CD4-positive, alpha-beta memory T cell (primary cell): ENCODE measurements around the gene PPP4R1. TPM values are rescaled to one million over a fixed set of nuclear protein-coding genes. Genes with fewer than 3 reads are reported as not detected.

ENCODE experiments used
- CTCF ChIA-PET: fragments of 350-600 bp; sonication (Branson Sonifier 250); formaldehyde crosslinking; loops from one replicate; lab custom pipeline; 2021; ENCODE audit warnings: inconsistent platforms; ENCODE audit not compliant: partially characterized antibody; lab: Charles Lee
- POLR2A ChIA-PET: fragments of 350-600 bp; sonication (Branson Sonifier 250); formaldehyde crosslinking; loops from one replicate; lab custom pipeline; 2021; ENCODE audit not compliant: partially characterized antibody; lab: Charles Lee
- DNase-seq, 5 donors: peaks; one replicate each; pipeline versions ENCODE4 v3.0.0 to v3.0.0-alpha.2; 2020 to 2022; ENCODE audit warnings: mixed read lengths in 1 of 5
- H3K27ac ChIP-seq: one replicate; pipeline ENCODE4 v1.7.0; 2013; ENCODE audit warnings: low read depth, low read length
- H3K27me3 ChIP-seq: 2 replicates; pipeline ENCODE4 v1.7.0; 2013; ENCODE audit warnings: mild to moderate bottlenecking, low read length, moderate library complexity; ENCODE audit not compliant: insufficient read depth
- H3K36me3 ChIP-seq: 2 replicates; pipeline ENCODE4 v1.7.0; 2013; ENCODE audit warnings: mild to moderate bottlenecking, low read length, moderate library complexity; ENCODE audit not compliant: insufficient read depth
- H3K4me1 ChIP-seq: 2 replicates; pipeline ENCODE4 v1.7.0; 2013; ENCODE audit warnings: mild to moderate bottlenecking, low read length, moderate library complexity; ENCODE audit not compliant: insufficient read depth
- H3K4me3 ChIP-seq, 2 donors: one replicate each; pipeline ENCODE4 v1.7.0; 2013; ENCODE audit warnings: low read length in 2 of 2, mild to moderate bottlenecking in 1 of 2
- H3K9me3 ChIP-seq, 2 donors: one replicate each; pipeline ENCODE4 v1.7.0; 2013; ENCODE audit warnings: low read length in 2 of 2, control low read depth in 1 of 2; ENCODE audit not compliant: control insufficient read depth in 1 of 2
- H3K27ac Mint-ChIP-seq, 7 donors: one replicate each; pipeline ENCODE4 v1.8.0; 2020 to 2021; ENCODE audit warnings: mixed read lengths in 7 of 7, mild to moderate bottlenecking in 6 of 7, inconsistent platforms in 3 of 7, moderate library complexity in 3 of 7
- H3K27me3 Mint-ChIP-seq, 2 donors: one replicate each; pipeline ENCODE4 v1.8.0; 2020 to 2021; ENCODE audit warnings: mixed read lengths in 2 of 2
- H3K36me3 Mint-ChIP-seq, 2 donors: one replicate each; pipeline ENCODE4 v1.8.0; 2020 to 2021; ENCODE audit warnings: mixed read lengths in 2 of 2, inconsistent platforms in 1 of 2, mild to moderate bottlenecking in 1 of 2
- H3K4me1 Mint-ChIP-seq, 4 donors: one replicate each; pipeline ENCODE4 v1.8.0; 2020 to 2021; ENCODE audit warnings: mixed read lengths in 4 of 4, mild to moderate bottlenecking in 1 of 4
- H3K4me3 Mint-ChIP-seq, 8 donors: one replicate each; pipeline ENCODE4 v1.8.0; 2020 to 2021; ENCODE audit warnings: mixed read lengths in 8 of 8, mild to moderate bottlenecking in 7 of 8, moderate library complexity in 6 of 8, inconsistent platforms in 3 of 8
- H3K9me3 Mint-ChIP-seq, 8 donors: one replicate each; pipeline ENCODE4 v1.8.0; 2020 to 2021; ENCODE audit warnings: mixed read lengths in 8 of 8, mild to moderate bottlenecking in 5 of 8, inconsistent platforms in 3 of 8, moderate library complexity in 1 of 8
- intact Hi-C: fragments of 100-400 bp; cut with micrococcal nuclease; formaldehyde crosslinking; loops from one replicate; pipeline ENCODE4 v1.15.1; 2023
- polyA plus RNA-seq, 2 donors: library from polyadenylated mRNA; unstranded; fragments of 300-500 nt; fragmentation: Illumina TruSeq; gene quantifications; one replicate each; pipeline ENCODE4 v1.2.3, GENCODE V29; 2021
- total RNA-seq, 2 experiments: library from RNA; stranded (reverse); gene quantifications; one replicate each; pipeline ENCODE4 v1.2.3, GENCODE V29; 2021

PPP4R1 gene
- total and polyA plus RNA-seq, 4 experiments from 2014 or later: 10.2 to 71.0 (median 40.5) TPM

DNA sequence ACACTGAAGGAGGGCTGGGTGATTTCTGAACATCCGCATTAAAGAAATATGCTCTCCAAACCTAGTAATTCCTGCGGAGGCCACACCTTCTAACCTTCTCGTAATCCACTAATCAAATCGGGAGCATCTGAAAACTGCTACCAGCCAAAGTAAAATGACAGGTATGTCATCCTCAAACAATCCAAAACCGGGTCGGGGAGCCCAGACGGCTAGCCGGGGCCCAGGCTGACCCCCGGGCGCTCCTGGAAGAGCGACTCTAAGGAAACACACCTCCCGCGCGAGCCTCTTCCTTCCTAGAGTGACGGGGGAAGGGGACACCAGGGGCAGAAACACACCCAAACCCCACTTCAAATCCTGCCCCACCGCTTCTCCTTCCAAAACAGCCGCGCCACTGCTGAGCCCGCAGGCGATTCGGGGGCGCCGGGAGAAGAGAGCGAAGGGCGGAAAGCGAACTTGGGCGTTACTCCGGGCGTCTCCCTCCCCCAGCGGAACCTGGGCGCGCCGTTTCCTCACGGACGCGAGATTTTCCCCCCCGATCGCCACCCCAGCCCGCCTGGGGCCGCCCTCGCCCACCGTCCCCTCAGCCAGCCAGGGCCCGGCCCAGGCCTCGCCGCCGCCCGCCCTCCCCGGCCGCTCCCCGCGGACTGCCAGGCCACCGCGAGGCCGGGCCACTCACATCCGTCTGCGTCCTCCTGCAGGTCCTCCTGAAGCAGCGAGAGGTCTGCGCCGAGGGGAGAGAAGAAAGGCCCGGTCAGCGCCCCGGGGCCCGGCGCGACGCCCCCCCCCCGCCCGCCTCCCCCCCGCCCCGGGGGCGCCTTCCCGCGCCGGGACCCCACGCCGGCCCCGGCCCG is 584 bp downstream of the PPP4R1 start:
- Histone ChIP-seq H3K9me3 (no peaks in the 10 kb centered on the region), H3K4me1 (peaks cover 48% of the 10 kb centered on the region), H3K36me3 (no peaks in the 10 kb centered on the region), H3K27ac (peak overlapping the region; percentile 64), H3K4me3 (peak overlapping the region; percentile 66 to 90), H3K27me3 (no peaks in the 10 kb centered on the region)
- intact Hi-C loops: loop anchor here (1.0 to 10.0 kb wide), 7 partner anchors 139 to 1005 kb away; partner anchors contain the start of genes ANKRD12, MTCL1, RAB12 and RALBP1
- peaks cover 10 to 11% of the 10 kb centered on the region in 2 donors for H3K36me3 Mint-ChIP-seq
- H3K27me3 Mint-ChIP-seq: no peaks in the 10 kb centered on the region
- peak overlapping the region; percentile 93 to 96 (median 95) for H3K27ac Mint-ChIP-seq
- peak overlapping the region; percentile 93 to 99 (median 96) for H3K4me3 Mint-ChIP-seq
- POLR2A ChIA-PET: interaction anchor here (0.6 kb wide), 1 partner anchor 52 kb away, joined by 3 read pairs; no protein-coding TSS in a partner anchor
- DNase-seq: peak; percentile 22 to 48 (median 36)
- CTCF ChIA-PET: no interaction called here
- peaks cover 33 to 57% (median 42%) of the 10 kb centered on the region in 4 donors for H3K4me1 Mint-ChIP-seq
- no peaks in the 10 kb centered on the region for H3K9me3 Mint-ChIP-seq

DNA sequence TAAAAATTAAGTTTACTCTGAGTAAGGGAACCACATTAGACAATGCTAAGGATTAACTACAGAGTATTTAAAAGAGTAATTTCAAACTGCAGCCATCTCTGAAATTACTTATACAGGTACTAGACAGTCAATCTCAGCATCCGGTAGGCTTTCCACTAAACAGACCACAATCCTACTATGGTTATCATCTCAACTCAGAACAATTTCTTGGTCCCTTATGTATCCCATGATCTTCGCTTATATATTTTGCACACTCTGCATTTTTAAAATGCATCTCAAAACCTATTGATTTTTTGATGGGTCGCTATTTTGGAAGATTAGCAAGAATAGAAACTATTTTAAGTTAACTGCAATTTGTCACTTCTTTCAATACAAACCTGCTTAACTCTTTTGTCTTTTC is 1.4 kb downstream of the PPP4R1 start:
- H3K27ac Mint-ChIP-seq: peak overlapping the region; percentile 93 to 96 (median 95)
- Histone ChIP-seq H3K36me3 (no peaks in the 10 kb centered on the region), H3K27ac (peak overlapping the region; percentile 64), H3K4me3 (peak overlapping the region in 1 of 2 donors; percentile 5), H3K4me1 (peaks cover 56% of the 10 kb centered on the region), H3K9me3 (no peaks in the 10 kb centered on the region), H3K27me3 (no peaks in the 10 kb centered on the region)
- POLR2A ChIA-PET: interaction anchor here (0.6 kb wide), 1 partner anchor 51 kb away, joined by 3 read pairs; no protein-coding TSS in a partner anchor
- intact Hi-C loops: loop anchor here (1.0 to 10.0 kb wide), 7 partner anchors 60 to 912 kb away; partner anchors contain the start of genes ANKRD12, MTCL1, RALBP1 and TWSG1
- peak overlapping the region; percentile 93 to 99 (median 96) for H3K4me3 Mint-ChIP-seq
- H3K4me1 Mint-ChIP-seq: peaks cover 39 to 65% (median 49%) of the 10 kb centered on the region in 4 donors
- peaks cover 10 to 11% of the 10 kb centered on the region in 2 donors for H3K36me3 Mint-ChIP-seq
- peak in 1 of 5 donors; percentile 13 for DNase-seq
- CTCF ChIA-PET: interaction anchor here (1.2 to 2.4 kb wide), 5 partner anchors 12 to 302 kb away, joined by 3 to 13 read pairs (median 7); no protein-coding TSS in a partner anchor
- no peaks in the 10 kb centered on the region for H3K9me3 Mint-ChIP-seq
- no peaks in the 10 kb centered on the region for H3K27me3 Mint-ChIP-seq

DNA sequence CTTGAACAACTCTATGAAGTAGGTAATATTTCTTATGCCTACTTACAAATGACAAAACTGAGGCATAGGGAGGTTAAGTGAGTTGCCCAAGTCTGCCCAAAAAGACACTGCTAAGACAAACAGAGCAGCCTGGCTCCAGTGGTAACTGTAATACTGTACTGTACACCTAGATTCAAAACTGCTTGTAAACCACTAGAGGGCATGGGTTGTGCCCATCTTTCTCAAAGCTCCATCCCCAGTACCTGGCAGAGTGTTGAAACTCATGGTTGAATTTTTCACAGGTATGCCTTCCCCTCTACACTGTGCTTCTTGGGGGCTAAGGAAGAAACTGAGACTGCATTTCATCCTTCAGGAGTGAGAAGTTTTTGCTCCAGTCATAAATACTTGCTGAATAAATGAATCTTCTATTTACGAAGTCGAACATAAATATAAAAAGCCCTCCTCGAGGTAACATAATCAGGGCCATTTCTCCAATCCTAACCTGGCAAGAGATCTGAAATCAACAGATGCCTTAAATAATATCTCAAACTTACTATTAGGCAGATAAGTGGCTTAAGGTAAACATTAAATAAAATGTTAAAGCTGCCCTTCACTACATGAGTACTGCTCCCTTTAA is 2.0 kb downstream of the PPP4R1 start:
- peaks cover 39 to 66% (median 50%) of the 10 kb centered on the region in 4 donors for H3K4me1 Mint-ChIP-seq
- intact Hi-C loops: loop anchor here (1.0 to 10.0 kb wide), 7 partner anchors 61 to 912 kb away; partner anchors contain the start of genes ANKRD12, MTCL1, RALBP1 and TWSG1
- Histone ChIP-seq H3K4me1 (peaks cover 57% of the 10 kb centered on the region), H3K36me3 (no peaks in the 10 kb centered on the region), H3K9me3 (no peaks in the 10 kb centered on the region), H3K27me3 (no peaks in the 10 kb centered on the region), H3K27ac (peak overlapping the region; percentile 64), H3K4me3 (peak overlapping the region in 1 of 2 donors; percentile 5)
- H3K9me3 Mint-ChIP-seq: no peaks in the 10 kb centered on the region
- DNase-seq: peak; percentile 46 to 60 (median 55)
- H3K27me3 Mint-ChIP-seq: no peaks in the 10 kb centered on the region
- peaks cover 10 to 11% of the 10 kb centered on the region in 2 donors for H3K36me3 Mint-ChIP-seq
- ChIA-PET POLR2A (interaction anchor here (0.9 to 1.0 kb wide), 2 partner anchors 33 to 301 kb away, joined by 3 to 4 read pairs; partner anchors contain the start of gene VAPA), CTCF (interaction anchor here (0.6 to 2.4 kb wide), 8 partner anchors 11 to 303 kb away, joined by 3 to 13 read pairs (median 4); partner anchors contain the start of gene VAPA)
- peak overlapping the region; percentile 33 to 99 (median 96) for H3K4me3 Mint-ChIP-seq
- peak overlapping the region; percentile 10 to 96 (median 93) for H3K27ac Mint-ChIP-seq

DNA sequence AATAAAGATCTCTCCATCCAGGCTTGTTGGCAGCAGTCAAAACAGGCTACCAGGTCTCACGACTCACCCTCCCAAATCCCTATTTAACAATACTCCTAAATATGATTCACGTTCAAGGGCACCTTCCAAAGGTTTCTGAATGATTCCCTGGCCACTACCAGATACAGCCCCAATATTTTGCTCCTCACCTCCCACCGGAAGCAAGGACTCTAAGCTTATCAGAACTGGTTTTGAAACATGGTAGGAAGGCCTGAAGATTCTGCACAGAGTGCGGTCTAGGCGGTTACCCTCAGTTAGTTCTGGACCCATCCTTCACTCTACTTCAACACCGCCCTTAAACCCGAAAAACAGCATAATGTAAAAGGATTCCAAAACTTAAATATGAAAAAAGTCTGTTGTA is 5.2 kb downstream of the PPP4R1 start:
- CTCF ChIA-PET: interaction anchor here (0.5 to 1.5 kb wide), 2 partner anchors 34 to 77 kb away, joined by 3 to 4 read pairs; no protein-coding TSS in a partner anchor

DNA sequence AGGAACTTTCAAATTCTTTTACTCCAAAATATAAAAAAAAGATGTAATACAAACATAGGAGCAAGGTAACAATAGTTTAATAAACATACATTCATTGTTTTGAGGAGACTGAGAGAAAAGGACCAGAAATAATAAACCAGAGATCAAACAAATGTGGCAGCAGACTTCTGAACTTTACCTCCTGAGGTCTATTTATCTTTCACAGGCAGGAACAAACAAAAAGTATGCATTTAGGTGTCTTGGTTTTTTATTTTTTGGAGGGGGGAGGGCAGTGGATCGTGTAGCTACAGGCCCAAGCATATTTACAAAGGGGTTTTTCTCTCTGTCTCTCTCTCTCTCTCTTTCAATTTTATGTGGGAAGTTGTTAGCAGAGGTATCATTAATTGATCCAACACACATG is 5.6 kb downstream of the PPP4R1 start:
- Histone ChIP-seq H3K4me1 (peaks cover 57% of the 10 kb centered on the region), H3K27ac (no peak overlapping the region), H3K36me3 (no peaks in the 10 kb centered on the region), H3K9me3 (no peaks in the 10 kb centered on the region), H3K4me3 (no peak overlapping the region), H3K27me3 (no peaks in the 10 kb centered on the region)
- ChIA-PET POLR2A (no interaction called here), CTCF (interaction anchor here (1.5 kb wide), 1 partner anchor 34 kb away, joined by 4 read pairs; no protein-coding TSS in a partner anchor)
- Mint-ChIP-seq H3K27me3 (no peaks in the 10 kb centered on the region), H3K4me3 (no peak overlapping the region), H3K27ac (peak overlapping the region in 3 of 7 donors; percentile 24 to 44 (median 30)), H3K9me3 (no peaks in the 10 kb centered on the region), H3K4me1 (peaks cover 41 to 63% (median 53%) of the 10 kb centered on the region in 4 donors), H3K36me3 (peaks cover 10% of the 10 kb centered on the region in 2 donors)
- no peak for DNase-seq
- intact Hi-C loops: no loop called here

More for the DNA sequence above, 5.2 kb downstream of the PPP4R1 start:
- intact Hi-C loops: no loop called here
- no peak overlapping the region for H3K27ac ChIP-seq
- no peaks in the 10 kb centered on the region for H3K36me3 ChIP-seq
- Mint-ChIP-seq H3K4me1 (peaks cover 39 to 62% (median 52%) of the 10 kb centered on the region in 4 donors), H3K36me3 (peaks cover 10 to 11% of the 10 kb centered on the region in 2 donors), H3K27me3 (no peaks in the 10 kb centered on the region), H3K4me3 (peak overlapping the region in 2 of 8 donors; percentile 18 to 52), H3K9me3 (no peaks in the 10 kb centered on the region), H3K27ac (peak overlapping the region in 4 of 7 donors; percentile 26 to 89 (median 61))
- no peak for DNase-seq
- H3K9me3 ChIP-seq: no peaks in the 10 kb centered on the region
- no peak overlapping the region for H3K4me3 ChIP-seq
- POLR2A ChIA-PET: no interaction called here
- no peaks in the 10 kb centered on the region for H3K27me3 ChIP-seq
- peaks cover 57% of the 10 kb centered on the region for H3K4me1 ChIP-seq

DNA sequence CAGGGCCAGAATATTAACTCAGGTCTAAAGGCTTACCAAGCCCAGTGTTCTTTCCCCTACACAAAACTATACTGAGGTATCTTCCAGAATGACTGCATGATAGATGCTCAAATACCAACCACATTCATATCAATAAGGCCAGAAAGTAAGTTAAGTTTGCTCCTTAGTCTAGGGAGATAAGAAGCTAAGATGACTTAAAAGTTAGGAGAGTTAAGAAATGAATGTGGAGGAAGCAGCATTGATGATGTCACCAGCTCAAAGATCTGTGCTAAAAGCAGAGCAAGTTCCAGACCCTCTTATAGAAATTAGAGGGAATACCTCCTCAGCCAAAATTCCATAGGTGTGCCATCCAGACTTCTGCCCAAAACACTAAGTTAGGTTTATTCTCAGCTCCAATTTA is 6.1 kb downstream of the PPP4R1 start:
- no peak overlapping the region for H3K4me3 Mint-ChIP-seq
- peaks cover 38 to 59% (median 50%) of the 10 kb centered on the region in 4 donors for H3K4me1 Mint-ChIP-seq
- Histone ChIP-seq H3K4me3 (no peak overlapping the region), H3K27me3 (no peaks in the 10 kb centered on the region), H3K4me1 (peaks cover 53% of the 10 kb centered on the region), H3K36me3 (no peaks in the 10 kb centered on the region), H3K9me3 (no peaks in the 10 kb centered on the region), H3K27ac (no peak overlapping the region)
- H3K36me3 Mint-ChIP-seq: peaks cover 7 to 10% of the 10 kb centered on the region in 2 donors
- peak overlapping the region in 2 of 7 donors; percentile 24 to 30 for H3K27ac Mint-ChIP-seq
- intact Hi-C loops: no loop called here
- CTCF ChIA-PET: interaction anchor here (1.5 kb wide), 1 partner anchor 33 kb away, joined by 4 read pairs; no protein-coding TSS in a partner anchor
- no peak for DNase-seq
- no peaks in the 10 kb centered on the region for H3K9me3 Mint-ChIP-seq
- H3K27me3 Mint-ChIP-seq: no peaks in the 10 kb centered on the region
- POLR2A ChIA-PET: no interaction called here
